HCT116 (cell line): Measurements from ENCODE around the gene REPS2. TPM values are rescaled to one million over a fixed set of nuclear protein-coding genes. Genes with fewer than 3 reads are reported as not detected.

Experiments used
- ATAC-seq: fragments of 200-7000 bp; cut with Tn5 transposase; 2 replicates; pipeline ENCODE4 v1.9.1; 2020; ENCODE audit warnings: mild to moderate bottlenecking, moderate library complexity
- BruUV-seq: library from RNA; stranded (reverse); fragments of 400-500 nt; replicated peaks from 2 replicates; lab custom pipeline; 2021; lab: Mats Ljungman, UMichigan
- CTCF ChIA-PET: fragments of 300-600 bp; sonication (Branson Sonifier 250); formaldehyde crosslinking; loops from one replicate; lab custom pipeline; 2021; ENCODE audit warnings: antibody characterized with exemption; lab: Charles Lee
- POLR2A ChIA-PET: fragments of 300-600, 350-600 bp; sonication (Branson Sonifier 250); formaldehyde crosslinking; loops from one replicate; lab custom pipeline; 2021; ENCODE audit warnings: antibody characterized with exemption; lab: Charles Lee
- RAD21 ChIA-PET, 2 experiments: fragments of 300-600 bp; sonication (Branson Sonifier 250); formaldehyde crosslinking; loops; one replicate each; lab custom pipeline; 2023; ENCODE audit warnings: low total read pairs in 2 of 2; ENCODE audit not compliant: uncharacterized antibody in 2 of 2, unreplicated experiment in 2 of 2, low non-redundant PET in 1 of 2; lab: Charles Lee
- DNase-seq: peaks from one replicate; pipeline ENCODE4 v3.0.0-alpha.2; 2010; ENCODE audit warnings: low read depth, low spot score
- H2AFZ ChIP-seq: fragments of 200-600 bp; shearing (Covaris generic), sonication (generic); 2 replicates; pipeline ENCODE4 v1.6.1; 2017; ENCODE audit warnings: low read depth, mixed run types, mixed read lengths, antibody characterized with exemption, low read length; ENCODE audit not compliant: poor library complexity, severe bottlenecking
- H3K27ac ChIP-seq: 2 replicates; pipeline ENCODE4 v1.5.1; 2012; ENCODE audit warnings: low read depth, low read length
- H3K27me3 ChIP-seq: fragments of 200-600 bp; sonication (generic); 2 replicates; pipeline ENCODE4 v1.6.1; 2016; ENCODE audit warnings: mixed run types, low read length, mixed read lengths; ENCODE audit not compliant: insufficient read depth
- H3K36me3 ChIP-seq, 2 experiments: fragments of 200-500 bp in 1 of 2; fragments of 200-600 bp in 1 of 2; sonication (Bioruptor generic) in 1 of 2; sonication (generic) in 1 of 2; 2 replicates each; pipeline versions ENCODE4 v1.5.1 to v1.6.1; 2014 to 2016; ENCODE audit warnings: low read length in 2 of 2, inconsistent platforms in 1 of 2, mixed read lengths in 1 of 2, mixed run types in 1 of 2; ENCODE audit not compliant: insufficient read depth in 2 of 2, control insufficient read depth in 1 of 2
- H3K4me1 ChIP-seq, 2 experiments: fragments of 200-600 bp in 1 of 2; sonication (generic) in 1 of 2; 2 replicates each; pipeline versions ENCODE4 v1.5.1 to v1.6.1; 2012 to 2017; ENCODE audit warnings: low read length in 2 of 2, inconsistent platforms in 1 of 2, mild to moderate bottlenecking in 1 of 2, mixed read lengths in 1 of 2, mixed run types in 1 of 2, moderate library complexity in 1 of 2; ENCODE audit not compliant: insufficient read depth in 2 of 2, control insufficient read depth in 1 of 2
- H3K4me2 ChIP-seq: fragments of 200-600 bp; sonication (generic); 2 replicates; pipeline ENCODE4 v1.6.1; 2017; ENCODE audit warnings: mixed run types, low read length, mixed read lengths
- H3K4me3 ChIP-seq, 2 experiments: fragments of 200-600 bp in 1 of 2; sonication (generic) in 1 of 2; replicated peaks in 1 of 2; 2 replicates each; pipeline ENCODE4 v1.5.1; 2011 to 2016; ENCODE audit warnings: low read length in 2 of 2, control low read depth in 1 of 2, low read depth in 1 of 2, mild to moderate bottlenecking in 1 of 2, mixed read lengths in 1 of 2, mixed run types in 1 of 2
- H3K79me2 ChIP-seq: fragments of 200-600 bp; sonication (generic); 2 replicates; pipeline ENCODE4 v1.6.1; 2017; ENCODE audit warnings: mild to moderate bottlenecking, mixed run types, low read length, moderate library complexity, mixed read lengths; ENCODE audit not compliant: insufficient read depth
- H3K9ac ChIP-seq: fragments of 200-600 bp; sonication (generic); 2 replicates; pipeline ENCODE4 v1.6.1; 2016; ENCODE audit warnings: low read length, mixed read lengths
- H3K9me2 ChIP-seq: fragments of 200-600 bp; sonication (generic), shearing (Covaris generic); 2 replicates; pipeline ENCODE4 v1.6.1; 2017; ENCODE audit warnings: mixed run types, mild to moderate bottlenecking, moderate library complexity; ENCODE audit not compliant: insufficient read depth
- H3K9me3 ChIP-seq, 2 experiments: fragments of 200-500 bp in 1 of 2; fragments of 200-600 bp in 1 of 2; sonication (Bioruptor generic) in 1 of 2; sonication (generic) in 1 of 2; 2 replicates each; pipeline ENCODE4 v1.6.1; 2014 to 2017; ENCODE audit warnings: low read length in 2 of 2, mixed read lengths in 2 of 2, inconsistent platforms in 1 of 2, low read depth in 1 of 2, mild to moderate bottlenecking in 1 of 2, mixed run types in 1 of 2, moderate library complexity in 1 of 2; ENCODE audit not compliant: control insufficient read depth in 1 of 2, insufficient read depth in 1 of 2
- H4K20me1 ChIP-seq: fragments of 200-600 bp; sonication (generic), shearing (Covaris generic); 2 replicates; pipeline ENCODE4 v1.6.1; 2017; ENCODE audit warnings: mixed run types, mild to moderate bottlenecking, moderate library complexity; ENCODE audit not compliant: insufficient read depth
- CEBPB ChIP-seq: IDR thresholded peaks from 2 replicates; pipeline ENCODE4 v1.6.1; 2012; ENCODE audit warnings: low read depth
- EZH2phosphoT487 ChIP-seq: fragments of 200-600 bp; IDR thresholded peaks from 2 replicates; pipeline ENCODE4 v1.6.1; 2018; ENCODE audit warnings: antibody characterized with exemption, borderline replicate concordance
- JUND ChIP-seq: IDR thresholded peaks from 2 replicates; pipeline ENCODE4 v1.6.1; 2012
- POLR2A ChIP-seq: IDR thresholded peaks from 2 replicates; pipeline ENCODE4 v1.7.0; 2011; ENCODE audit warnings: borderline replicate concordance; ENCODE audit not compliant: insufficient read depth, insufficient read length; ENCODE audit errors: extremely low read depth
- SRF ChIP-seq: IDR thresholded peaks from 2 replicates; pipeline ENCODE4 v1.6.1; 2012; ENCODE audit warnings: low read depth
- YY1 ChIP-seq: IDR thresholded peaks from 2 replicates; pipeline ENCODE4 v1.6.1; 2011; ENCODE audit warnings: low read length, low read depth, moderate library complexity, mild to moderate bottlenecking; ENCODE audit not compliant: insufficient replicate concordance; ENCODE audit errors: extremely low read depth
- ZFX ChIP-seq: fragments of 450-650 bp; IDR thresholded peaks from 2 replicates; pipeline ENCODE4 v1.6.1; 2017
- intact Hi-C: fragments of 100-400 bp; cut with micrococcal nuclease; formaldehyde crosslinking; loops from 2 replicates; pipeline ENCODE4 v1.10.0; 2022
- total RNA-seq: library from RNA; stranded (reverse); gene quantifications from one replicate; pipeline ENCODE4 v1.2.1, GENCODE V29; 2021; ENCODE audit not compliant: unreplicated experiment
- TF ChIP-seq, protein P1 (sequence below), 3 experiments: fragments of 200-600 bp in 1 of 3; sonication (generic) in 1 of 3; IDR thresholded peaks in 2 of 3; conservative IDR thresholded peaks in 1 of 3; 2 replicates each; pipeline ENCODE4 v1.5.1; 2012 to 2017; ENCODE audit warnings: low read depth in 2 of 3, low read length in 2 of 3, antibody characterized with exemption in 1 of 3, borderline replicate concordance in 1 of 3, control low read depth in 1 of 3, mild to moderate bottlenecking in 1 of 3, mixed read lengths in 1 of 3, mixed run types in 1 of 3, moderate library complexity in 1 of 3; ENCODE audit not compliant: insufficient read depth in 1 of 3

The REPS2 gene
- total RNA-seq, 1 experiment from 2014 or later: 4.5 TPM

DNA sequence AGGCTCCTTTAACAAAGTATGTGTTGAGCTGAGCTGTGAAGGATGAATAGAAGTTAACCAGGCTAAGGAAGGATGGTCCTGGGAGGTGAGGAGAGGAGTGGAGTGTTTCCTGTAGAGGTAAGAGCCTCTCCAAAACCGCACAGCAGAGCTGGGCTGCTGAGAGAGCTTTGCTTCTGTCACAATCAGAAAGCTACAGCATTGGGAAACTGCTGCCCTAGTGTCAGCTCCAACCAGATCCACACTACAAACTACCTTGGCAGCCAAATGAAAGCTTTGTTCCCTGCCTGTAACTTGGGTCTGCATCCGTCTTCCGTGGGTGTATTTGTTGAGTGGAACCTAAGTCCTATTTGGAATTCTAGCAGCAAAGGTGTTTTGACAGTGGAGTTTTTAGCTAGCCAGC is 91.8 kb downstream of the REPS2 start:
- H3K27me3 ChIP-seq: no peaks in the 10 kb centered on the region
- ATAC-seq (no peak), DNase-seq (no peak)
- H3K9me3 ChIP-seq: no peaks in the 10 kb centered on the region
- H3K36me3 ChIP-seq: no peaks in the 10 kb centered on the region
- CTCF ChIA-PET: no interaction called here
- no peak overlapping the region for H3K9ac ChIP-seq
- H4K20me1 ChIP-seq: no peaks in the 10 kb centered on the region
- no peak for TF ChIP-seq YY1
- H2AFZ ChIP-seq: no peak overlapping the region
- no TSS peak for BruUV-seq
- H3K27ac ChIP-seq: no peak overlapping the region
- no peak overlapping the region for H3K4me3 ChIP-seq
- POLR2A ChIA-PET: no interaction called here
- H3K4me2 ChIP-seq: no peak overlapping the region
- no peaks in the 10 kb centered on the region for H3K9me2 ChIP-seq
- intact Hi-C loops: no loop called here
- H3K4me1 ChIP-seq: no peaks in the 10 kb centered on the region
- no peaks in the 10 kb centered on the region for H3K79me2 ChIP-seq
- RAD21 ChIA-PET: no interaction called here

DNA sequence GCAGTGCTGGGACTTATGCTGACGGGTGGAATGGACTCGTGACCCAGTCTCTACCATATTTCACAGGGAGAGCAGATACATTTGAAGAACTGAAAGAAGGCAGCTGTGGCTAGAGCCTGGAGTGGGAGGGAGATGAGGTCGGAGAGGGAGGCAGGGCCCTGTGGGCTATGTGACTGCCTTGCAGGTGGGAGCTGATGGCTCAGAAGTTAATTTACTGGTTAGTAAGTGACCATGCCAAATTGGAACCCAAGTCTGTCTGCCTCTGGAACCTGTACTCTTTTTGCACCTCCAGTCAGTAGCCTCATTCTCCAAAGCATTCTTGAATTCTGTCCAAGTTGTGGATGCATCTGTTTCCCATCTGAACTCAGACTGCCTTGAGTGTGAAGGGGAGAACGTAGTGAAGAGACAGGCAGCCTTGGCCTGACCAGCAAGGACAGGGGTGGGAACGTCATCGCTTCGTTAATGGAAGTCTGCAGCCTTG is 92.3 kb downstream of the REPS2 start:
- H3K36me3 ChIP-seq: no peaks in the 10 kb centered on the region
- no peaks in the 10 kb centered on the region for H3K4me1 ChIP-seq
- intact Hi-C loops: no loop called here
- TF ChIP-seq, protein P1, sequence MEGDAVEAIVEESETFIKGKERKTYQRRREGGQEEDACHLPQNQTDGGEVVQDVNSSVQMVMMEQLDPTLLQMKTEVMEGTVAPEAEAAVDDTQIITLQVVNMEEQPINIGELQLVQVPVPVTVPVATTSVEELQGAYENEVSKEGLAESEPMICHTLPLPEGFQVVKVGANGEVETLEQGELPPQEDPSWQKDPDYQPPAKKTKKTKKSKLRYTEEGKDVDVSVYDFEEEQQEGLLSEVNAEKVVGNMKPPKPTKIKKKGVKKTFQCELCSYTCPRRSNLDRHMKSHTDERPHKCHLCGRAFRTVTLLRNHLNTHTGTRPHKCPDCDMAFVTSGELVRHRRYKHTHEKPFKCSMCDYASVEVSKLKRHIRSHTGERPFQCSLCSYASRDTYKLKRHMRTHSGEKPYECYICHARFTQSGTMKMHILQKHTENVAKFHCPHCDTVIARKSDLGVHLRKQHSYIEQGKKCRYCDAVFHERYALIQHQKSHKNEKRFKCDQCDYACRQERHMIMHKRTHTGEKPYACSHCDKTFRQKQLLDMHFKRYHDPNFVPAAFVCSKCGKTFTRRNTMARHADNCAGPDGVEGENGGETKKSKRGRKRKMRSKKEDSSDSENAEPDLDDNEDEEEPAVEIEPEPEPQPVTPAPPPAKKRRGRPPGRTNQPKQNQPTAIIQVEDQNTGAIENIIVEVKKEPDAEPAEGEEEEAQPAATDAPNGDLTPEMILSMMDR (IDR thresholded peaks at IDR 0.05 in 2 of 3, conservative IDR thresholded peaks at IDR 0.05 in 1 of 3; ENCODE audit: borderline replicate concordance in 1 of 3, insufficient read depth in 1 of 3, low read depth in 2 of 3, low read length in 2 of 3): no peak
- TF ChIP-seq POLR2A (no peak), SRF (no peak), EZH2phosphoT487 (no peak), CEBPB (no peak), JUND (no peak), ZFX (no peak)
- TF ChIP-seq, all 23 proteins: peak for 0
- Histone ChIP-seq H4K20me1 (no peaks in the 10 kb centered on the region), H3K9me2 (no peaks in the 10 kb centered on the region), H3K27me3 (no peaks in the 10 kb centered on the region), H3K27ac (no peak overlapping the region), H3K4me3 (no peak overlapping the region), H2AFZ (no peak overlapping the region), H3K9ac (no peak overlapping the region), H3K79me2 (no peaks in the 10 kb centered on the region), H3K9me3 (no peaks in the 10 kb centered on the region), H3K4me2 (no peak overlapping the region)
- BruUV-seq: no TSS peak
- ChIA-PET POLR2A (no interaction called here), CTCF (no interaction called here), RAD21 (no interaction called here)
- ATAC-seq (no peak), DNase-seq (no peak)
